Measurements from ENCODE around the gene CSF2.

GRCh38 chr5:132083071-132083678 is 9.6 kb downstream of the CSF2 start:
- TF ChIP-seq CTCF (IDR thresholded peaks at IDR 0.05 in 4 of 5, conservative IDR thresholded peaks at IDR 0.05 in 1 of 5) = no peak
- no peak for TF ChIP-seq POLR2A (IDR thresholded peaks at IDR 0.05)
